GM12874 (cell line): Measurements from ENCODE around the gene IFI27L1.

Source experiments
- TF ChIP-seq, protein P1 (sequence below): IDR thresholded peaks from 2 replicates; pipeline ENCODE4 v1.5.1; 2011; ENCODE audit warnings: low read depth, mild to moderate bottlenecking, control low read depth, low read length, moderate library complexity; ENCODE audit not compliant: insufficient read depth

The IFI27L1 gene

DNA sequence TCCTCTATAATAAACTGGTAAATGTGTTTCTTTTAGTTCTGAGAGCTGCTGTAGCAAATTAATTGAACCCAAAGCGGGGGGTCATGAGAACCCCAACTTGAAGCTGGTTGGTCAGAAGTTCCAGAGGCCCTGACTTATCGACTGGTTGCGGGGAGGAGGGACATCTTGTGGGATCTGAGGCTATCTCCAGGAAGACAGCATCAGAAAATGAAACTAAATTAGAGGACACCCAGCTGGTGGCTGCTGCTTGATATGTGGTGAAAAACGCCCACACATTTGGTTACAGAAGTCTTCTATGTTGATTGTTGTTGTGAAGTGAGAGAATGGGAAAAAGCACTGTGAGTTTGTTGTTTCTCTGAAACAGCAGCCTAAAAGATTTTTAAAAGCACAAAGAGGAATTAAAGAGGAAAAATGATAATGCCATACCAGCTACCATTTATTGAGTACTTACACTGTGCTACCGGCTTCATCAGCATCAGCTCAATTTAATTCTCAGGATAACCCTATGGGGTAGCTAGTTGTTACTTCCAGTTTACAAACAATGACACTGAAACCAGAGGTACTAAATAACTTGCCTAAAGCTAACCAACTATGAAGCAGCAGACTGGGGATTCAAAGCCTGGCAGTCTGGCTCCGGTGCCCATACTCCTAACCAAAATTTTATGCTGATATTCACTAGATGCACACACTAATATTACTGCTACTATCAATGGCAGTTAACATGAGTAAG, 24.4 kb upstream of the IFI27L1 start:
- TF ChIP-seq, protein P1, sequence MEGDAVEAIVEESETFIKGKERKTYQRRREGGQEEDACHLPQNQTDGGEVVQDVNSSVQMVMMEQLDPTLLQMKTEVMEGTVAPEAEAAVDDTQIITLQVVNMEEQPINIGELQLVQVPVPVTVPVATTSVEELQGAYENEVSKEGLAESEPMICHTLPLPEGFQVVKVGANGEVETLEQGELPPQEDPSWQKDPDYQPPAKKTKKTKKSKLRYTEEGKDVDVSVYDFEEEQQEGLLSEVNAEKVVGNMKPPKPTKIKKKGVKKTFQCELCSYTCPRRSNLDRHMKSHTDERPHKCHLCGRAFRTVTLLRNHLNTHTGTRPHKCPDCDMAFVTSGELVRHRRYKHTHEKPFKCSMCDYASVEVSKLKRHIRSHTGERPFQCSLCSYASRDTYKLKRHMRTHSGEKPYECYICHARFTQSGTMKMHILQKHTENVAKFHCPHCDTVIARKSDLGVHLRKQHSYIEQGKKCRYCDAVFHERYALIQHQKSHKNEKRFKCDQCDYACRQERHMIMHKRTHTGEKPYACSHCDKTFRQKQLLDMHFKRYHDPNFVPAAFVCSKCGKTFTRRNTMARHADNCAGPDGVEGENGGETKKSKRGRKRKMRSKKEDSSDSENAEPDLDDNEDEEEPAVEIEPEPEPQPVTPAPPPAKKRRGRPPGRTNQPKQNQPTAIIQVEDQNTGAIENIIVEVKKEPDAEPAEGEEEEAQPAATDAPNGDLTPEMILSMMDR = no peak

DNA sequence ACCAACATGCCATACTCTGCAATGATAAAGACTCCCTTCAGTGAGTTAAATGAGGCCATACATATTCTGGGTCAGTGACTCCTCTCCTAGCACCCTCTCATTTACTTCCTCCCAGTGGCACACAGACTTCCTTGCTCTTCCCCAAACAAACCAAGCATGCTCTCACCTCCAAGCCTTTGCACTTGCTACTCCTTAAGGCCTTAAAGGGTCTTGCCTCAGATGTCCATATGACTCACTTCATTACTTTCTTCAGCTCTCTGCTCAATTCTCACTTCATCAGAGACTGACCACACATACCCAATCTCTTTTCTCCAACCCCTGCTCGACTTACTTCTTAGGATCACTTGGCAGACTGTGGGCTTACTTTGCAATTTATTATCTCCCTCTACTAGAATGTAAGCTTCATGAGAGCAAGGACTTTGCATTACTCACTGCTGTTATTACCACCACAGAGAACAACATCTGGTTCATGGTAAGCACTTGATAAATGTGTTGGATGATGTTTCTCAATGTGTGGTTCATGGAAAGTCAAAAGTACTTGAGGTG, 22.9 kb upstream of the IFI27L1 start:
- TF ChIP-seq, protein P1 = no peak

GRCh38 chr14:94058674-94059138, 22.4 kb upstream of the IFI27L1 start:
- TF ChIP-seq, protein P1 = no peak

- TF ChIP-seq, protein P1 = no peak
Observed at GRCh38 chr14:94059998-94060397, 21.1 kb upstream of the IFI27L1 start.

DNA sequence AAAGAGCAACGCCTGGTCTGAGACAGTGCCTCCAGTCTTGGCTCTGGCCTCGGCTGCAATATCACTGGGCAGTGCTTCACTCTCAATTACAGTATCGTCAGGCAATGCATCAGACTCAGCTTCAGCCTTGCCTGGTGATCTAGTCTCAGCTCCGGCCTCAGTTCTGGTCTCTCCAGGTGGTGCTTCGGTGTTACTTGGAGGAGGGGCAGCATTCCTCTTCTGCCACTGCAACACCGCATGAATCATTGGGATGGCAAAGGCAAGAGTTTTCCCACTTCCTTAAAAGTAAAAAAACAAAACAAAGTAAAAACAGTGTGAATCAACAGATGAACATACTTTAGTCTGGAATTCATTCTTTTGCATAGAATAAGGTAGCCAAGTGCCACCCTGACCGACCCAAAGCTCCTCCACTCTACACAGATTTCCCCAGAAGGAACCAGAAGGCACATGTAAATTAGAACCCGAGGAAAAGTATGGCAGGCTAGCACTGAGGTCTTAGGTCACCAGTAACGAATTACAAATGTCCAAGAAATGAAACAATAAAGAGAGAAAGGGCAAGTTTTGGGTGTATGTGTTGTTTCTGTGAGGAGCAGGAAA, 18.7 kb upstream of the IFI27L1 start:
- TF ChIP-seq, protein P1 = no peak

GRCh38 chr14:94066089-94066676, 14.9 kb upstream of the IFI27L1 start:
- TF ChIP-seq, protein P1 = no peak

- TF ChIP-seq, protein P1 = no peak
Observed at GRCh38 chr14:94074534-94074933, 6.6 kb upstream of the IFI27L1 start.
